GM13976 (cell line): ENCODE measurements around the gene ARMH1.
A peak's percentile ranks its signal among the peaks of the same experiment; 100 is the strongest.

Experiments used
- DNase-seq: peaks from one replicate; pipeline ENCODE4 v3.0.0; 2012; ENCODE audit warnings: low spot score
- in situ Hi-C: fragments of 300-500 bp; cut with MboI; formaldehyde crosslinking; loops from one replicate; pipeline ENCODE4 v1.12.0; 2022; ENCODE audit warnings: low sequenced_read_pairs, mixed read lengths, inconsistent platforms; ENCODE audit not compliant: unreplicated experiment
- TF ChIP-seq, protein P1 (sequence below): IDR thresholded peaks from 2 replicates; pipeline ENCODE4 v1.5.1; 2012; ENCODE audit warnings: borderline replicate concordance, mild to moderate bottlenecking; ENCODE audit not compliant: insufficient read depth; ENCODE audit errors: extremely low read depth, missing control alignments, control extremely low read depth

ARMH1 gene

GRCh38 chr1:44723064-44723463, 48.5 kb downstream of the ARMH1 start:
- DNase-seq = peak; percentile 27
- TF ChIP-seq, protein P1, sequence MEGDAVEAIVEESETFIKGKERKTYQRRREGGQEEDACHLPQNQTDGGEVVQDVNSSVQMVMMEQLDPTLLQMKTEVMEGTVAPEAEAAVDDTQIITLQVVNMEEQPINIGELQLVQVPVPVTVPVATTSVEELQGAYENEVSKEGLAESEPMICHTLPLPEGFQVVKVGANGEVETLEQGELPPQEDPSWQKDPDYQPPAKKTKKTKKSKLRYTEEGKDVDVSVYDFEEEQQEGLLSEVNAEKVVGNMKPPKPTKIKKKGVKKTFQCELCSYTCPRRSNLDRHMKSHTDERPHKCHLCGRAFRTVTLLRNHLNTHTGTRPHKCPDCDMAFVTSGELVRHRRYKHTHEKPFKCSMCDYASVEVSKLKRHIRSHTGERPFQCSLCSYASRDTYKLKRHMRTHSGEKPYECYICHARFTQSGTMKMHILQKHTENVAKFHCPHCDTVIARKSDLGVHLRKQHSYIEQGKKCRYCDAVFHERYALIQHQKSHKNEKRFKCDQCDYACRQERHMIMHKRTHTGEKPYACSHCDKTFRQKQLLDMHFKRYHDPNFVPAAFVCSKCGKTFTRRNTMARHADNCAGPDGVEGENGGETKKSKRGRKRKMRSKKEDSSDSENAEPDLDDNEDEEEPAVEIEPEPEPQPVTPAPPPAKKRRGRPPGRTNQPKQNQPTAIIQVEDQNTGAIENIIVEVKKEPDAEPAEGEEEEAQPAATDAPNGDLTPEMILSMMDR = no peak
- in situ Hi-C loops = no loop called here

DNA sequence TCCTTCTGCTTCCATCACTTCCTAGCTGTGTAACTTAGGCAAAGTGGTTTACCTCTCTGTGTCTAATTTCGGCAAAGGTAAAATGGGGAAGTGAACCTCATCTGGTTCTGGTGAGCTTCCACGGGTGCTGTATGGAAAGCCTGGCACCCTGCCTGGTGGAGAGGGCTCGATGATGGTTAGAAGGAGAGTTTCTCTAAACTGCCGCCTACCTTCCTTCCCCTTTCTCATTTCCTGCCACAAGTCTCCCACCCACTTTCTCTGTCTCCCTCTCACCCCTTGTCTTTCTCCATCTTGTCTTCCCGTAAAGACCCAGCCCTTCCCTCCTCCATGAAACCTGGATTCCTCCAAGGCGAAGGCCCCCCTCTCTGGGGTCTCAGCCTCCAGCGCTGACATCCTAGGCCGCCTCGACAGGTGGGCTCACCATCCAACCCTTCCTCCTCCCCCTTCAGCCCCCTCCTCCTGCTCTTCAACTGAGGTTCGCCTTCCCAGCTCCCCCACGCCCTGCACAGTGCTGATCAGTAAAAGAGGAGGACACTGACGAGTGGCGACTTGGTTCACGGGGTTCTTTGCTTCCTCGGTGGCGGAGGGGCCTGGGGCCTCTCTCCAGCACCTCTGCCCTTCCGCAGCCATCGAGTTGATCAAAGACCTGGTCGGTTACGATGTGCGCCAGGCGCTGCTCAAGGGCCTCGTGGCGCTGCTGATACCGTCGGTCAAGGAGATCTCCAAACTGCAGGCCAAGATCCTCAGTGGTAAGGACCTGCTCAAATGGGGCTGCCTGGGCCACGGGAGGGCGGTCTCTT, 49.2 kb downstream of the ARMH1 start:
- DNase-seq = peak; percentile 68
- TF ChIP-seq, protein P1 = no peak
- in situ Hi-C loops = no loop called here

- TF ChIP-seq, protein P1 = no peak
- in situ Hi-C loops = no loop called here
- no peak for DNase-seq
Observed at GRCh38 chr1:44724296-44724954, 49.9 kb downstream of the ARMH1 start.

DNA sequence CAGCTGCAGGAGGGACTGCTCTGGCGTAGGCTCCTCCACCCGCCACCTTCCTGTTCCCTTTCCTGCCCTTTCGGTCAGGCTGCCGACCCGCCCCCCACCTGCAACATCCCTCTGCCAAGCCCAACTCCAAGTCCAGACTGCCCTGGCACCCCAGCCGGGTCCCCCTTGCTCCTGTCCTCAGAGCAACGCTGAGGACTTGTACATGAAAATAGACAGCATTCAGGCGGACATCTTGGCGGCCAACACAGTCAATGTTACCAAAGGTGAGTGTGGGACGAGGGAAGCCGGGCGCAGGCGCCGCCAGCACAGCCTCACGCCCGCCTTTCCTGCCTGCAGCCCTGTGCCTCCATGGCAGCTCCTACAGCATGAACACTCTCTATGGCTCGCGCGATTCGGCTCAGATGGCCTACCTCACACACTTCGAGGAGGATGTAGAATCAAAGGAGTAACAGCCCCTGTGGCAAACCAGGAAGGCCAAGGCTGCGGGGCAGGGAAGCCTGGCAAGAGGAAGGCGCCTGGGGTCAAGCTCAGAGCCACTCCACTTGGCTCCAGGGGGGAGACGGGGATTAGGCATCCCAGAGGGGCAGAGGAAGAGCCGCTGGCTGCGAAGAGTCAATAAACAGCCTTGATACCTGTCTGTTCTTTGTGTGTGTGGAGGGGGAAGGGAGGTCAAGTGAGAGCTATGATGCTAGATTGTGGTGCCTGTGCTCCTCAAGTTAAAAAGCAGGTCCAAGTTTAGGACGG, 50.6 kb downstream of the ARMH1 start:
- in situ Hi-C loops = no loop called here
- no peak for DNase-seq
- TF ChIP-seq, protein P1 = no peak

- TF ChIP-seq, protein P1 = peak; percentile 79
- peak; percentile 86 for DNase-seq
- in situ Hi-C loops = no loop called here
Observed at GRCh38 chr1:44730741-44731512, 56.4 kb downstream of the ARMH1 start, which contains the start of gene RNU5D-1. RNU5D-1 (minus strand) TSS chr1:44731170.

DNA sequence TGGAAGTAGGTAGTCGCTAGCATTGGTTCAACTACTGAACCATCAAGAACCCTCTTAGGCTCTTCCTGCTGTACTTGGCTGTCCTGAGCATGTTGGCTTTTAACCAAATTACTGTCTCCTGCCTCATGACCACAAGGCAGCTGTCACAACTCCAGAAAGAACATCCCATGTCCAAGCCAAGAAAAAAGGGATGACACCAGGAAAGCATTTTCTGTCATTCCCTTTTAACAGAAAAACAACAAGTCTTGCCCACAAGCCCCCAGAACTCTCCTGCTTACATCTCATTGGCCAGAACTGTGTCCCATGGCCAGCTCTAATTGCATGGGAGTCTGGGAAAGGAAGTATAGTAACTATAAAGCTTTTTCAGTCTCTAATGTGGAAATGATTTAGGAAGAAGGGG, 58.9 kb downstream of the ARMH1 start:
- DNase-seq = no peak
- in situ Hi-C loops = no loop called here
- TF ChIP-seq, protein P1 = no peak
